IMR-90 (cell line): ENCODE data around the gene CERS6. TPM values are rescaled to one million over a fixed set of nuclear protein-coding genes. Genes with fewer than 3 reads are reported as not detected.

ENCODE experiments used
- ATAC-seq: fragments of 200-7000 bp; cut with Tn5 transposase; 2 replicates; pipeline ENCODE4 v1.9.1; 2020; ENCODE audit warnings: low read depth, mild to moderate bottlenecking, moderate library complexity
- BruUV-seq: library from RNA; stranded (reverse); fragments of 400-500 nt; replicated peaks from 2 replicates; lab custom pipeline; 2021; lab: Mats Ljungman, UMichigan
- CTCF ChIA-PET: fragments of 300-600 bp; formaldehyde crosslinking; extraction: SDS; loops from one replicate; lab custom pipeline; 2021; ENCODE audit warnings: antibody characterized with exemption; lab: Yijun Ruan, JAX
- POLR2A ChIA-PET: fragments of 300-600 bp; sonication (Branson Sonifier 250); formaldehyde crosslinking; loops from one replicate; lab custom pipeline; 2022; ENCODE audit warnings: antibody characterized with exemption; ENCODE audit not compliant: unreplicated experiment; lab: Charles Lee
- DNase-seq: peaks from one replicate; pipeline ENCODE4 v3.0.0; 2013
- H2AFZ ChIP-seq: replicated peaks from 2 replicates; pipeline ENCODE3; 2013; ENCODE audit warnings: low read length, mild to moderate bottlenecking; ENCODE audit not compliant: poor library complexity
- H2AK5ac ChIP-seq: 2 replicates; pipeline ENCODE4 v1.6.1; 2013; ENCODE audit warnings: low read depth, low read length, inconsistent platforms
- H2AK9ac ChIP-seq: replicated peaks from 2 replicates; pipeline ENCODE3; 2013; ENCODE audit warnings: mild to moderate bottlenecking, low read depth, low read length, moderate library complexity; ENCODE audit not compliant: poor library complexity
- H2BK120ac ChIP-seq: 2 replicates; pipeline ENCODE4 v1.6.1; 2013; ENCODE audit warnings: low read depth, low read length, inconsistent platforms
- H2BK15ac ChIP-seq: 3 replicates; pipeline ENCODE4 v1.6.1; 2013; ENCODE audit warnings: low read depth, low read length, inconsistent platforms
- H2BK20ac ChIP-seq: 2 replicates; pipeline ENCODE4 v1.6.1; 2013; ENCODE audit warnings: low read depth, mild to moderate bottlenecking, inconsistent platforms, low read length, moderate library complexity
- H2BK5ac ChIP-seq: 2 replicates; pipeline ENCODE4 v1.6.1; 2013; ENCODE audit warnings: mild to moderate bottlenecking, low read depth, low read length, inconsistent platforms; ENCODE audit not compliant: poor library complexity, severe bottlenecking
- H3K14ac ChIP-seq: replicated peaks from 2 replicates; pipeline ENCODE4 v1.6.1; 2013; ENCODE audit warnings: low read depth, low read length, inconsistent platforms
- H3K18ac ChIP-seq: 2 replicates; pipeline ENCODE4 v1.6.1; 2013; ENCODE audit warnings: low read depth, low read length, control low read depth
- H3K23ac ChIP-seq: 2 replicates; pipeline ENCODE4 v1.6.1; 2013; ENCODE audit warnings: low read depth, low read length, inconsistent platforms
- H3K27ac ChIP-seq: 2 replicates; pipeline ENCODE4 v1.5.1; 2013; ENCODE audit warnings: mild to moderate bottlenecking, control low read depth, low read length; ENCODE audit not compliant: insufficient read depth
- H3K27me3 ChIP-seq: 2 replicates; pipeline ENCODE4 v1.6.1; 2013; ENCODE audit warnings: low read length; ENCODE audit not compliant: control insufficient read depth, insufficient read depth
- H3K36me3 ChIP-seq: 2 replicates; pipeline ENCODE4 v1.6.1; 2013; ENCODE audit warnings: low read length, mixed read lengths; ENCODE audit not compliant: control insufficient read depth, insufficient read depth
- H3K4ac ChIP-seq: 2 replicates; pipeline ENCODE4 v1.6.1; 2013; ENCODE audit warnings: low read depth, low read length, inconsistent platforms
- H3K4me1 ChIP-seq: 2 replicates; pipeline ENCODE4 v1.6.1; 2013; ENCODE audit warnings: low read length, mixed read lengths; ENCODE audit not compliant: control insufficient read depth, insufficient read depth
- H3K4me2 ChIP-seq: 2 replicates; pipeline ENCODE4 v1.6.1; 2013; ENCODE audit warnings: low read depth, mild to moderate bottlenecking, control low read depth, low read length, moderate library complexity
- H3K4me3 ChIP-seq: 2 replicates; pipeline ENCODE4 v1.5.1; 2013; ENCODE audit warnings: low read depth, mild to moderate bottlenecking, control low read depth, low read length, moderate library complexity; ENCODE audit not compliant: insufficient read depth
- H3K56ac ChIP-seq: 2 replicates; pipeline ENCODE4 v1.6.1; 2013; ENCODE audit warnings: low read length, inconsistent platforms; ENCODE audit not compliant: insufficient read depth; ENCODE audit errors: extremely low read depth
- H3K79me1 ChIP-seq, 2 experiments: 2 replicates each; pipeline ENCODE4 v1.6.1; 2013; ENCODE audit warnings: low read length in 2 of 2, inconsistent platforms in 1 of 2, low read depth in 1 of 2
- H3K9ac ChIP-seq: 2 replicates; pipeline ENCODE4 v1.6.1; 2013; ENCODE audit warnings: low read depth, low read length, control low read depth
- H3K9me1 ChIP-seq: 2 replicates; pipeline ENCODE4 v1.6.1; 2013; ENCODE audit warnings: low read length, inconsistent platforms; ENCODE audit not compliant: insufficient read depth
- H3K9me3 ChIP-seq: 2 replicates; pipeline ENCODE4 v1.6.1; 2013; ENCODE audit warnings: low read length; ENCODE audit not compliant: control insufficient read depth, insufficient read depth
- H4K20me1 ChIP-seq: 2 replicates; pipeline ENCODE4 v1.6.1; 2013; ENCODE audit warnings: low read length, inconsistent platforms; ENCODE audit not compliant: insufficient read depth
- H4K5ac ChIP-seq: 2 replicates; pipeline ENCODE4 v1.6.1; 2013; ENCODE audit warnings: mild to moderate bottlenecking, low read depth, low read length, control low read depth
- H4K8ac ChIP-seq, 2 experiments: 2 replicates each; pipeline ENCODE4 v1.6.1; 2013; ENCODE audit warnings: low read depth in 2 of 2, low read length in 2 of 2, control low read depth in 1 of 2, inconsistent platforms in 1 of 2
- H4K91ac ChIP-seq: 2 replicates; pipeline ENCODE4 v1.6.1; 2013; ENCODE audit warnings: low read depth, low read length, inconsistent platforms; ENCODE audit not compliant: insufficient read depth
- CEBPB ChIP-seq: IDR thresholded peaks from 2 replicates; pipeline ENCODE4 v1.6.1; 2012; ENCODE audit warnings: low read depth, low read length, improper control_type of control experiment
- CHD1 ChIP-seq: IDR thresholded peaks from 2 replicates; pipeline ENCODE4 v1.6.1; 2012; ENCODE audit warnings: low read depth, low read length, improper control_type of control experiment
- ELK1 ChIP-seq: fragments of 150-350 bp; IDR thresholded peaks from 2 replicates; pipeline ENCODE4 v1.6.1; 2016; ENCODE audit warnings: low read depth, mild to moderate bottlenecking, low read length, moderate library complexity, borderline replicate concordance
- RAD21 ChIP-seq: IDR thresholded peaks from 2 replicates; pipeline ENCODE4 v1.6.1; 2012; ENCODE audit warnings: low read length, improper control_type of control experiment
- USF2 ChIP-seq: fragments of 150-350 bp; IDR thresholded peaks from 2 replicates; pipeline ENCODE4 v1.6.1; 2017; ENCODE audit warnings: mild to moderate bottlenecking, antibody characterized with exemption, low read length, low read depth
- WGBS, 2 experiments: methylation state at CpG; one replicate each; pipeline versions ENCODE4 v1.1.5 to v1.1.7; 2013; ENCODE audit warnings: missing lambda C conversion rate in 2 of 2; ENCODE audit not compliant: insufficient read length in 1 of 2; ENCODE audit errors: extremely low coverage in 2 of 2; 5-methylcytosine and 5-hydroxymethylcytosine counted together
- dilution Hi-C: fragments of 300-500 bp; cut with HindIII; formaldehyde crosslinking; loops from one replicate; pipeline ENCODE4 v1.14.3; 2018; ENCODE audit warnings: low sequenced_read_pairs; ENCODE audit not compliant: unreplicated experiment
- in situ Hi-C: fragments of 300-500 bp; cut with MboI; formaldehyde crosslinking; loops from 3 replicates; pipeline ENCODE4 v1.14.3; 2019; ENCODE audit warnings: low sequenced_read_pairs, inconsistent platforms, mixed read lengths
- intact Hi-C: fragments of 100-400 bp; cut with micrococcal nuclease; formaldehyde crosslinking; loops from 2 replicates; pipeline ENCODE4 v1.10.0; 2022
- polyA plus RNA-seq, 3 experiments: library from polyadenylated mRNA; depleted of rRNA; stranded (reverse); fragments of >200 nt; gene quantifications; 2 replicates each; pipeline ENCODE4 v1.2.3, GENCODE V29; 2012; ENCODE audit warnings: low replicate concordance in 1 of 3
- total RNA-seq: library from RNA; depleted of rRNA; stranded (reverse); fragments of >200 nt; gene quantifications from 2 replicates; pipeline ENCODE4 v1.2.3, GENCODE V29; 2012

CERS6 gene
- total and polyA plus RNA-seq, 2 of the 4 experiments (the other 2 are of a cell fraction): 2.1 to 5.7 TPM

DNA sequence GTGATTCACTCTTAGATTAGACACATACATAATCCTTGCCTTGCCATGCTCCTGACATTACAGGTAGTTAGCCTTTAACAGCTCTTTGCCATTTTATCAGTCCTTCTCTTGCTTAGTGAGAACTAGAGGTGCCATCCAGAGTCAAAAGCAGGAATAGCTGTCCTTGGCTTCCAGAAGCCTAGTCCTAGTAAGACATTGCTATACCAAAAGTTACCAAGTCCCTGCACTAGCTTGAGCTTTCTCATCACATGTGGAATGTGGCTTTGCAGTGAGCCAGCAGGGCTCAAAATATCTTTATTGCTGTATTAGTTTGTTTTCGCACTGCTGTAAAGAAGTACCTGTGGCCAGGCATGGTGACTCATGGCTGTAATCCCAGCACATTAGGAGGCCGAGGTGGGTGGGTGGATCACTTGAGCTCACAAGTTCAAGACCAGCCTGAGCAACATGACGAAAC is 241.6 kb downstream of the CERS6 start:
- no TSS peak for BruUV-seq
- intact Hi-C loops (no loop called here), dilution Hi-C loops (no loop called here), in situ Hi-C loops (no loop called here)
- TF ChIP-seq CHD1: no peak
- no peak for TF ChIP-seq RAD21
- TF ChIP-seq CEBPB: no peak
- no peak for TF ChIP-seq ELK1
- TF ChIP-seq USF2: no peak
- no peak overlapping the region for H3K4me3 ChIP-seq
- H2BK120ac ChIP-seq: no peak overlapping the region
- no peak overlapping the region for H3K27ac ChIP-seq
- H2AK5ac ChIP-seq: no peak overlapping the region
- no peak overlapping the region for H3K23ac ChIP-seq
- no peak overlapping the region for H3K14ac ChIP-seq
- H2AFZ ChIP-seq: no peak overlapping the region
- DNase-seq (peak; percentile 30), ATAC-seq (no peak)
- H3K4ac ChIP-seq: no peak overlapping the region
- POLR2A ChIA-PET: no interaction called here
- H4K20me1 ChIP-seq: no peaks in the 10 kb centered on the region
- H2BK20ac ChIP-seq: no peak overlapping the region
- no peaks in the 10 kb centered on the region for H3K9me3 ChIP-seq
- 0 out of 2 replicates have a peak, but pooled peaks cover 2% of the 10 kb centered on the region for H3K4me1 ChIP-seq
- H2BK15ac ChIP-seq: no peak overlapping the region
- no peaks in the 10 kb centered on the region for H3K36me3 ChIP-seq
- H3K9me1 ChIP-seq: no peaks in the 10 kb centered on the region
- no peak overlapping the region for H2BK5ac ChIP-seq
- H4K8ac ChIP-seq: no peak overlapping the region
- no peak overlapping the region for H4K5ac ChIP-seq
- no peak overlapping the region for H4K91ac ChIP-seq
- H3K27me3 ChIP-seq: no peaks in the 10 kb centered on the region
- no peaks in the 10 kb centered on the region for H3K79me1 ChIP-seq
- H2AK9ac ChIP-seq: no peak overlapping the region
- H3K18ac ChIP-seq: no peak overlapping the region
- no peak overlapping the region for H3K56ac ChIP-seq
- no peak overlapping the region for H3K9ac ChIP-seq
- H3K4me2 ChIP-seq: no peak overlapping the region
- CTCF ChIA-PET: interaction anchor here (0.6 to 1.1 kb wide), 3 partner anchors 8 to 351 kb away, joined by 3 read pairs; no protein-coding TSS in a partner anchor
- WGBS, 2 experiments: 100% methylated on average over 1 of the region's 3 CpGs; no CpG with 5 or more reads in 1 of the 2 experiments
